ENCODE results near the gene SCAF8. TPM values are rescaled to one million over a fixed set of nuclear protein-coding genes. Genes with fewer than 3 reads are reported as not detected.

SCAF8 gene
- total and polyA plus RNA-seq, 2 experiments from 2014 or later, result 12.0 to 38.5 TPM

- Histone ChIP-seq H3K27me3 (no peaks in the 10 kb centered on the region), H3K9me2 (replicated peaks; ENCODE audit: insufficient read depth) (no peaks in the 10 kb centered on the region), H3K4me1 (ENCODE audit: insufficient read depth) (peaks cover 20% of the 10 kb centered on the region), H3K9me3 (ENCODE audit: low read depth) (no peaks in the 10 kb centered on the region), H3K27ac (peak overlapping the region; percentile 100), H2AFZ (no peak overlapping the region), H4K20me1 (ENCODE audit: insufficient read depth, poor library complexity, severe bottlenecking) (peaks cover 24% of the 10 kb centered on the region), H3K4me3 (no peak overlapping the region), H3K79me2 (peaks cover 24% of the 10 kb centered on the region), H3K4me2 (peak overlapping the region; percentile 84), H3K36me3 (replicated peaks; ENCODE audit: insufficient read depth, low read depth) (no peaks in the 10 kb centered on the region)
- no peak for TF ChIP-seq EZH2 (IDR thresholded peaks at IDR 0.05; ENCODE audit: borderline replicate concordance)
- no peak for TF ChIP-seq EZH2phosphoT487 (IDR thresholded peaks at IDR 0.05; ENCODE audit: low read depth, severe bottlenecking, unreplicated experiment)
- no peak for TF ChIP-seq CTCF (IDR thresholded peaks at IDR 0.05; ENCODE audit: poor library complexity)
- 96% methylated on average over 24 of the region's 24 CpGs for WGBS (ENCODE audit: low lambda C conversion rate, missing lambda C conversion rate)
- DNase-seq (ENCODE audit: low spot score), result no peak
These were observed 1.7 kb upstream of the SCAF8 start for GRCh38 chr6:154731296-154732218.

GRCh38 chr6:154732538-154733182, 556 bp upstream of the SCAF8 start:
- Histone ChIP-seq H3K27ac (peak overlapping the region; percentile 100), H3K9me2 (replicated peaks; ENCODE audit: insufficient read depth) (no peaks in the 10 kb centered on the region), H2AFZ (peak overlapping the region; percentile 90), H3K27me3 (no peaks in the 10 kb centered on the region), H3K4me3 (peak overlapping the region; percentile 76), H3K4me1 (ENCODE audit: insufficient read depth) (peaks cover 20% of the 10 kb centered on the region), H4K20me1 (ENCODE audit: insufficient read depth, poor library complexity, severe bottlenecking) (peaks cover 35% of the 10 kb centered on the region), H3K36me3 (replicated peaks; ENCODE audit: insufficient read depth, low read depth) (no peaks in the 10 kb centered on the region), H3K9me3 (ENCODE audit: low read depth) (no peaks in the 10 kb centered on the region), H3K4me2 (peak overlapping the region; percentile 84), H3K79me2 (peaks cover 35% of the 10 kb centered on the region)
- no peak for DNase-seq (ENCODE audit: low spot score)
- WGBS (ENCODE audit: low lambda C conversion rate, missing lambda C conversion rate), result 10% methylated on average over 26 of the region's 26 CpGs
- no peak for TF ChIP-seq EZH2 (IDR thresholded peaks at IDR 0.05; ENCODE audit: borderline replicate concordance)
- no peak for TF ChIP-seq EZH2phosphoT487 (IDR thresholded peaks at IDR 0.05; ENCODE audit: low read depth, severe bottlenecking, unreplicated experiment)
- TF ChIP-seq CTCF (IDR thresholded peaks at IDR 0.05; ENCODE audit: poor library complexity), result no peak

- Histone ChIP-seq H3K27ac (peak overlapping the region; percentile 100), H3K27me3 (no peaks in the 10 kb centered on the region), H2AFZ (peak overlapping the region; percentile 79), H3K4me3 (peak overlapping the region; percentile 48), H4K20me1 (ENCODE audit: insufficient read depth, poor library complexity, severe bottlenecking) (peaks cover 47% of the 10 kb centered on the region), H3K4me1 (ENCODE audit: insufficient read depth) (peaks cover 20% of the 10 kb centered on the region), H3K4me2 (peak overlapping the region; percentile 76), H3K9me3 (ENCODE audit: low read depth) (no peaks in the 10 kb centered on the region), H3K9me2 (replicated peaks; ENCODE audit: insufficient read depth) (no peaks in the 10 kb centered on the region), H3K36me3 (replicated peaks; ENCODE audit: insufficient read depth, low read depth) (no peaks in the 10 kb centered on the region), H3K79me2 (peaks cover 46% of the 10 kb centered on the region)
- TF ChIP-seq CTCF (IDR thresholded peaks at IDR 0.05; ENCODE audit: poor library complexity), result no peak
- no peak for TF ChIP-seq EZH2phosphoT487 (IDR thresholded peaks at IDR 0.05; ENCODE audit: low read depth, severe bottlenecking, unreplicated experiment)
- no peak for TF ChIP-seq EZH2 (IDR thresholded peaks at IDR 0.05; ENCODE audit: borderline replicate concordance)
- DNase-seq (ENCODE audit: low spot score), result peak; percentile 98
- 1% methylated on average over 35 of the region's 71 CpGs for WGBS (ENCODE audit: low lambda C conversion rate, missing lambda C conversion rate)
These were observed 588 bp downstream of the SCAF8 start for GRCh38 chr6:154733626-154734382.

Data from hepatocyte (in vitro differentiated cells).